Ascending aorta (tissue), 2 donors: Measurements from ENCODE around the gene CCL4. TPM values are rescaled to one million over a fixed set of nuclear protein-coding genes. Genes with fewer than 3 reads are reported as not detected.

Experiments
- DNase-seq, 2 donors: peaks; one replicate each; pipeline ENCODE4 v3.0.0-alpha.2; 2019; ENCODE audit warnings: low spot score in 2 of 2
- H3K27ac ChIP-seq, 2 donors: fragments of 200-600 bp; sonication (generic); one replicate each; pipeline ENCODE4 v1.5.1; 2016 to 2017; ENCODE audit warnings: mild to moderate bottlenecking in 1 of 2
- H3K27me3 ChIP-seq: fragments of 200-600 bp; sonication (generic); one replicate; pipeline ENCODE4 v1.5.1; 2017
- H3K36me3 ChIP-seq, 2 donors: fragments of 200-600 bp; sonication (generic); one replicate each; pipeline ENCODE4 v1.5.1; 2016
- H3K4me1 ChIP-seq, 2 donors: fragments of 200-600 bp; sonication (generic); one replicate each; pipeline ENCODE4 v1.5.1; 2016 to 2017; ENCODE audit warnings: mild to moderate bottlenecking in 1 of 2
- H3K4me3 ChIP-seq, 2 donors: fragments of 200-600 bp; sonication (generic); one replicate each; pipeline ENCODE4 v1.5.1; 2016 to 2017; ENCODE audit warnings: mild to moderate bottlenecking in 1 of 2
- H3K9me3 ChIP-seq, 2 donors: fragments of 200-600 bp; sonication (generic); one replicate each; pipeline ENCODE4 v1.5.1; 2016
- CTCF ChIP-seq, 3 experiments: fragments of 200-600 bp in 2 of 3; fragments of 450-650 bp in 1 of 3; sonication (generic) in 2 of 3; IDR thresholded peaks; one replicate each; pipeline ENCODE4 v1.5.1; 2016 to 2019; ENCODE audit warnings: antibody characterized with exemption in 3 of 3, mild to moderate bottlenecking in 1 of 3, moderate library complexity in 1 of 3
- intact Hi-C: fragments of 100-400 bp; cut with DNase I; formaldehyde crosslinking; loops from one replicate; pipeline ENCODE4 v1.15.1; 2023
- total RNA-seq: library from RNA; depleted of rRNA; stranded (reverse); fragments of >200 nt; gene quantifications from one replicate; pipeline ENCODE4 v1.1.0, GENCODE V29; 2016

The CCL4 gene
- total RNA-seq, 1 donor from 2014 or later, result not detected

- TF ChIP-seq CTCF (IDR thresholded peaks at IDR 0.05), result no peak
Observed at GRCh38 chr17:36063786-36064541, 39.7 kb upstream of the CCL4 start, which contains the start of gene CCL18. Gene CCL18, plus strand, starts transcription at chr17:36064272. Its CDS starts 71 bp downstream, at chr17:36064343.

GRCh38 chr17:36066365-36066985 is 37.2 kb upstream of the CCL4 start:
- H3K27me3 ChIP-seq, result no peaks in the 10 kb centered on the region
- H3K27ac ChIP-seq, result no peak overlapping the region
- no peaks in the 10 kb centered on the region for H3K36me3 ChIP-seq
- DNase-seq, result no peak
- no peak for TF ChIP-seq CTCF (IDR thresholded peaks at IDR 0.05)
- H3K4me1 ChIP-seq, result no peaks in the 10 kb centered on the region
- no peaks in the 10 kb centered on the region for H3K9me3 ChIP-seq
- no peak overlapping the region for H3K4me3 ChIP-seq
- intact Hi-C loops, result no loop called here

More at GRCh38 chr17:36063786-36064541, 39.7 kb upstream of the CCL4 start, which contains the start of gene CCL18:
- no peaks in the 10 kb centered on the region for H3K9me3 ChIP-seq
- no peaks in the 10 kb centered on the region for H3K27me3 ChIP-seq
- no peak for DNase-seq
- H3K27ac ChIP-seq, result no peak within 1 kb of the TSS
- H3K36me3 ChIP-seq, result no peaks in the 10 kb centered on the region
- no peak within 1 kb of the TSS for H3K4me3 ChIP-seq
- no peaks in the 10 kb centered on the region for H3K4me1 ChIP-seq
- intact Hi-C loops, result no loop called here

GRCh38 chr17:36068524-36068923 is 35.1 kb upstream of the CCL4 start:
- H3K4me3 ChIP-seq, result no peak overlapping the region
- H3K27ac ChIP-seq, result no peak overlapping the region
- H3K36me3 ChIP-seq, result no peaks in the 10 kb centered on the region
- intact Hi-C loops, result no loop called here
- H3K4me1 ChIP-seq, result no peaks in the 10 kb centered on the region
- H3K9me3 ChIP-seq, result no peaks in the 10 kb centered on the region
- H3K27me3 ChIP-seq, result no peaks in the 10 kb centered on the region
- TF ChIP-seq CTCF (IDR thresholded peaks at IDR 0.05), result no peak
- DNase-seq, result no peak

GRCh38 chr17:36069136-36069535 is 34.5 kb upstream of the CCL4 start:
- DNase-seq, result no peak
- Histone ChIP-seq H3K9me3 (no peaks in the 10 kb centered on the region), H3K36me3 (no peaks in the 10 kb centered on the region), H3K4me3 (no peak overlapping the region), H3K27ac (no peak overlapping the region), H3K27me3 (no peaks in the 10 kb centered on the region), H3K4me1 (no peaks in the 10 kb centered on the region)
- intact Hi-C loops, result no loop called here
- TF ChIP-seq CTCF (IDR thresholded peaks at IDR 0.05), result no peak

- no peak for DNase-seq
- Histone ChIP-seq H3K27me3 (no peaks in the 10 kb centered on the region), H3K9me3 (no peaks in the 10 kb centered on the region), H3K4me3 (no peak overlapping the region), H3K27ac (no peak overlapping the region), H3K4me1 (no peaks in the 10 kb centered on the region), H3K36me3 (no peaks in the 10 kb centered on the region)
- intact Hi-C loops, result no loop called here
- no peak for TF ChIP-seq CTCF (IDR thresholded peaks at IDR 0.05)
Observed at GRCh38 chr17:36070427-36070826, 33.2 kb upstream of the CCL4 start.
